ENCODE data around the gene USP33.
A peak's percentile ranks its signal among the peaks of the same experiment; 100 is the strongest.

USP33 gene

DNA sequence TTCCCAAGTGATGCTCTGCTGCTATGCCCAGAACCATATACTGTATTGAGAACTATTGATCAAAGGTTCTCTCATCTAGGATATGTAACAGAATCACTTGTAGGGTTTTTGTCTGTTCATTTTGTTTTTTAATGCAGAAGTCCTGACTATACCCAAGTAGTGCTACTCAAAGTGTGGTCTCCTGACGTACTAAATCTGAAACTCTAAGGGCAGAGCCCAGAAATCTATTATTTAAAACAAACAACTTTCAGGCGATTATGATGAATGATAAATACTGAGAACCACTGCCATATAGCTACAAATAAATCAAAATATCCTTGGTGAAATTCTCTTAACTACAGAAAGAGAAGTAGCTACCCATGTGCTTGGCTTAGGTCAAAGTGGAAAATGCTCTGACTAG, 87.3 kb downstream of the USP33 start:
- Histone ChIP-seq H3K4me3 (replicated peaks; ENCODE audit: low read depth, low read length) (peak overlapping the region; percentile 2; the same call in 1 of the 2 replicates), H3K27me3 (replicated peaks; ENCODE audit: control insufficient read depth, insufficient read depth, low read length) (no peaks in the 10 kb centered on the region), H3K36me3 (ENCODE audit: control insufficient read depth, insufficient read depth, low read length) (no peaks in the 10 kb centered on the region)
- TF ChIP-seq CTCF (IDR thresholded peaks at IDR 0.05; ENCODE audit: insufficient read depth, low read length, poor library complexity, severe bottlenecking) = no peak
- DNase-seq (ENCODE audit: extremely low read depth, insufficient read length) = no peak

DNA sequence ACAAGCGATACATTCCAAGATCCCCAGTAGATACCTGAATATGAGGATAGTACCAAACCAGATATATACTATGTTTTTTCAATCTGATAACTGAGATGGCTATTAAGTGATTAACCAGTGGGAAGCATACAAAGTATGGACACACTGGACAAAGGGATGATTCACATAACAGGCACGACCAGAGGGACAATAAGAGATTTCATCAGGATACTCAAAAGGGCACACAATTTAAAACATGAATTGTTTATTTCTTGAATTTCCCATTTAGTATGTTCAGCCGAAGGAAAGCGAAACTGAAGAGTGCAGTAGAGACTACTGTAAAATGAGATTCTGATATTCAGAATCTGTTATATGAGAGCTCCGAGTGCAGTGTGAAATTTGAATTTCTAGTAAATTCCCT, 87.8 kb downstream of the USP33 start:
- Histone ChIP-seq H3K36me3 (ENCODE audit: control insufficient read depth, insufficient read depth, low read length) (no peaks in the 10 kb centered on the region), H3K27me3 (replicated peaks; ENCODE audit: control insufficient read depth, insufficient read depth, low read length) (no peaks in the 10 kb centered on the region), H3K4me3 (replicated peaks; ENCODE audit: low read depth, low read length) (peak overlapping the region; percentile 2)
- DNase-seq (ENCODE audit: extremely low read depth, insufficient read length) = no peak
- TF ChIP-seq CTCF (IDR thresholded peaks at IDR 0.05; ENCODE audit: insufficient read depth, low read length, poor library complexity, severe bottlenecking) = no peak

DNA sequence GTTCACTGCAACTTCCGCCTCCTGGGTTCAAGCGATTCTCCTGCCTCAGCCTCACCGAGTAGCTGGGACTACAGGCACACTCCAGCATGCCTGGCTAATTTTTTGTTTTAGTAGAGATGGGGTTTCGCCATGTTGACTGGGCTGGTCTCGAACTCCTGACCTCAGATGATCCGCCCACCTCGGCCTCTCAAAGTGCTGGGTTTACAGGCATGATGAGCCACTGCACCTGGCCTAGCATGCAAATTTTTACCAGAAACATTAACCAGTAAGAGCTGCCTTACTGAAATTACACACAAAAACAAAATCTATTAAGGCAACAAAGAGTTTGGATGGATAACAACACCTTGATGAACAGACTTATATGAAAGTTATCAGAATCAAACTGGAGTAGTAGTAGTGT, 89.3 kb downstream of the USP33 start:
- Histone ChIP-seq H3K4me3 (replicated peaks; ENCODE audit: low read depth, low read length) (no peak overlapping the region), H3K27me3 (replicated peaks; ENCODE audit: control insufficient read depth, insufficient read depth, low read length) (no peaks in the 10 kb centered on the region), H3K36me3 (ENCODE audit: control insufficient read depth, insufficient read depth, low read length) (no peaks in the 10 kb centered on the region)
- no peak for DNase-seq (ENCODE audit: extremely low read depth, insufficient read length)
- TF ChIP-seq CTCF (IDR thresholded peaks at IDR 0.05; ENCODE audit: insufficient read depth, low read length, poor library complexity, severe bottlenecking) = no peak

- DNase-seq (ENCODE audit: extremely low read depth, insufficient read length) = no peak
- no peaks in the 10 kb centered on the region for H3K36me3 ChIP-seq (ENCODE audit: control insufficient read depth, insufficient read depth, low read length)
- H3K4me3 ChIP-seq (replicated peaks; ENCODE audit: low read depth, low read length) = no peak overlapping the region
- TF ChIP-seq CTCF (IDR thresholded peaks at IDR 0.05; ENCODE audit: insufficient read depth, low read length, poor library complexity, severe bottlenecking) = no peak
- no peaks in the 10 kb centered on the region for H3K27me3 ChIP-seq (replicated peaks; ENCODE audit: control insufficient read depth, insufficient read depth, low read length)
Observed at GRCh38 chr1:77668924-77669449, 90.7 kb downstream of the USP33 start.

GRCh38 chr1:77664939-77665516, 94.6 kb downstream of the USP33 start:
- no peak for DNase-seq (ENCODE audit: extremely low read depth, insufficient read length)
- TF ChIP-seq CTCF (IDR thresholded peaks at IDR 0.05; ENCODE audit: insufficient read depth, low read length, poor library complexity, severe bottlenecking) = no peak
- no peak overlapping the region for H3K4me3 ChIP-seq (replicated peaks; ENCODE audit: low read depth, low read length)
- H3K36me3 ChIP-seq (ENCODE audit: control insufficient read depth, insufficient read depth, low read length) = no peaks in the 10 kb centered on the region
- H3K27me3 ChIP-seq (replicated peaks; ENCODE audit: control insufficient read depth, insufficient read depth, low read length) = no peaks in the 10 kb centered on the region

GRCh38 chr1:77661696-77662095, 98.0 kb downstream of the USP33 start:
- Histone ChIP-seq H3K27me3 (replicated peaks; ENCODE audit: control insufficient read depth, insufficient read depth, low read length) (no peaks in the 10 kb centered on the region), H3K36me3 (ENCODE audit: control insufficient read depth, insufficient read depth, low read length) (no peaks in the 10 kb centered on the region; the same call in 1 of the 2 replicates), H3K4me3 (replicated peaks; ENCODE audit: low read depth, low read length) (no peak overlapping the region)
- TF ChIP-seq CTCF (IDR thresholded peaks at IDR 0.05; ENCODE audit: insufficient read depth, low read length, poor library complexity, severe bottlenecking) = no peak
- no peak for DNase-seq (ENCODE audit: extremely low read depth, insufficient read length)
